Neural cell (in vitro differentiated cells): ENCODE data around the gene CDRT4. TPM values are rescaled to one million over a fixed set of nuclear protein-coding genes. Genes with fewer than 3 reads are reported as not detected.

Source experiments
- H2AFZ ChIP-seq: fragments of 200-600, 300-800 bp; sonication (generic), shearing (Covaris generic); 2 replicates; pipeline ENCODE4 v1.6.0; 2014; ENCODE audit warnings: low read depth, mild to moderate bottlenecking, antibody characterized with exemption, low read length, moderate library complexity
- H3F3A ChIP-seq: fragments of 200-600 bp; shearing (Covaris generic); 2 replicates; pipeline ENCODE4 v1.6.1; 2016; ENCODE audit warnings: mild to moderate bottlenecking, moderate library complexity, mixed read lengths, antibody characterized with exemption, low read length; ENCODE audit not compliant: insufficient read depth, poor library complexity, severe bottlenecking
- H3K27ac ChIP-seq: fragments of 200-600, 300-800 bp; sonication (generic), shearing (Covaris generic); 2 replicates; pipeline ENCODE4 v1.5.1; 2014; ENCODE audit warnings: mild to moderate bottlenecking, low read length, moderate library complexity
- H3K27me3 ChIP-seq: fragments of 300-800, 200-600 bp; sonication (generic), shearing (Covaris generic); 2 replicates; pipeline ENCODE4 v1.6.0; 2014; ENCODE audit warnings: mild to moderate bottlenecking, low read depth, low read length, moderate library complexity; ENCODE audit not compliant: insufficient read depth
- H3K36me3 ChIP-seq: fragments of 300-800, 200-600 bp; sonication (generic), shearing (Covaris generic); 2 replicates; pipeline ENCODE4 v1.5.1; 2014; ENCODE audit warnings: mild to moderate bottlenecking, antibody characterized with exemption, low read length, moderate library complexity; ENCODE audit not compliant: insufficient read depth
- H3K4me2 ChIP-seq: fragments of 300-800, 200-600 bp; sonication (generic), shearing (Covaris generic); 2 replicates; pipeline ENCODE4 v1.6.0; 2014; ENCODE audit warnings: mild to moderate bottlenecking, low read length
- H3K4me3 ChIP-seq: fragments of 300-800, 200-600 bp; sonication (generic), shearing (Covaris generic); 2 replicates; pipeline ENCODE4 v1.5.1; 2014; ENCODE audit warnings: mild to moderate bottlenecking, low read length, moderate library complexity
- H3K79me2 ChIP-seq: fragments of 200-600 bp; shearing (Covaris generic); replicated peaks from 2 replicates; pipeline ENCODE4 v1.6.0; 2014; ENCODE audit warnings: mild to moderate bottlenecking, low read length, moderate library complexity; ENCODE audit not compliant: insufficient read depth
- H3K9ac ChIP-seq: fragments of 300-800, 200-600 bp; sonication (generic), shearing (Covaris generic); 2 replicates; pipeline ENCODE4 v1.6.1; 2016; ENCODE audit warnings: mild to moderate bottlenecking, low read length, mixed read lengths
- H3K9me2 ChIP-seq: fragments of 200-600 bp; shearing (Covaris generic); 2 replicates; pipeline ENCODE4 v1.6.1; 2016; ENCODE audit warnings: mild to moderate bottlenecking, low read length, mixed read lengths; ENCODE audit not compliant: insufficient read depth
- H3K9me3 ChIP-seq: fragments of 200-600, 300-800 bp; sonication (generic), shearing (Covaris generic); 2 replicates; pipeline ENCODE4 v1.6.1; 2016; ENCODE audit warnings: mild to moderate bottlenecking, mixed run types, low read length, moderate library complexity, mixed read lengths
- H4K20me1 ChIP-seq: fragments of 200-600 bp; shearing (Covaris generic); 2 replicates; pipeline ENCODE4 v1.6.1; 2016; ENCODE audit warnings: mild to moderate bottlenecking, mixed run types; ENCODE audit not compliant: insufficient read depth
- CTCF ChIP-seq: fragments of 450-650 bp; IDR thresholded peaks from 2 replicates; pipeline ENCODE4 v1.5.1; 2014; ENCODE audit warnings: antibody characterized with exemption, mild to moderate bottlenecking, moderate library complexity; ENCODE audit not compliant: poor library complexity, severe bottlenecking
- EP300 ChIP-seq: fragments of 450-650 bp; conservative IDR thresholded peaks from 2 replicates; pipeline ENCODE4 v1.6.1; 2014; ENCODE audit warnings: antibody characterized with exemption, mild to moderate bottlenecking, moderate library complexity; ENCODE audit not compliant: poor library complexity, severe bottlenecking
- EZH2 ChIP-seq: fragments of 200-600, 300-800 bp; shearing (Covaris generic), sonication (generic); IDR thresholded peaks from 2 replicates; pipeline ENCODE4 v1.6.1; 2014; ENCODE audit warnings: antibody characterized with exemption, low read length, borderline replicate concordance, mild to moderate bottlenecking; ENCODE audit not compliant: insufficient read depth, poor library complexity, severe bottlenecking
- MXI1 ChIP-seq: fragments of 450-650 bp; conservative IDR thresholded peaks from 2 replicates; pipeline ENCODE4 v1.6.1; 2014; ENCODE audit warnings: antibody characterized with exemption, mild to moderate bottlenecking; ENCODE audit not compliant: poor library complexity, severe bottlenecking
- POLR2AphosphoS5 ChIP-seq: IDR thresholded peaks from 2 replicates; pipeline ENCODE4 v1.6.1; 2012
- RAD21 ChIP-seq: fragments of 450-650 bp; conservative IDR thresholded peaks from 2 replicates; pipeline ENCODE4 v1.6.1; 2014; ENCODE audit warnings: antibody characterized with exemption, mild to moderate bottlenecking, moderate library complexity
- REST ChIP-seq: IDR thresholded peaks from 2 replicates; pipeline ENCODE4 v1.6.1; 2012; ENCODE audit warnings: borderline replicate concordance
- SMC3 ChIP-seq: fragments of 450-650 bp; conservative IDR thresholded peaks from 2 replicates; pipeline ENCODE4 v1.6.1; 2014; ENCODE audit warnings: antibody characterized with exemption, mild to moderate bottlenecking, moderate library complexity; ENCODE audit not compliant: poor library complexity
- TAF1 ChIP-seq: IDR thresholded peaks from 2 replicates; pipeline ENCODE4 v1.6.1; 2012; ENCODE audit warnings: low read depth
- polyA plus RNA-seq: library from polyadenylated mRNA; depleted of rRNA; stranded (reverse); fragments of >200 nt; gene quantifications from 2 replicates; pipeline ENCODE4 v1.2.3, GENCODE V29; 2014

The CDRT4 gene
- polyA plus RNA-seq, 1 donor from 2014 or later = 22.5 TPM

GRCh38 chr17:15453246-15453645 lies 14.2 kb downstream of the CDRT4 start:
- Histone ChIP-seq H3K27ac (no peak overlapping the region), H3K4me2 (no peak overlapping the region)
- TF ChIP-seq RAD21 (no peak), REST (no peak), SMC3 (no peak), MXI1 (no peak), CTCF (no peak), POLR2AphosphoS5 (no peak), TAF1 (no peak), EZH2 (no peak), EP300 (no peak)

GRCh38 chr17:15452746-15453145 lies 14.7 kb downstream of the CDRT4 start:
- H3K27ac ChIP-seq = no peak overlapping the region
- H2AFZ ChIP-seq = no peak overlapping the region
- TF ChIP-seq RAD21 (no peak), TAF1 (no peak), MXI1 (no peak), EZH2 (no peak), CTCF (no peak), EP300 (no peak), SMC3 (no peak), POLR2AphosphoS5 (no peak), REST (no peak)
- H3K27me3 ChIP-seq = no peaks in the 10 kb centered on the region
- no peak overlapping the region for H3K4me3 ChIP-seq
- H3K9ac ChIP-seq = no peak overlapping the region
- no peak overlapping the region for H3K4me2 ChIP-seq
- no peaks in the 10 kb centered on the region for H3K79me2 ChIP-seq
- no peaks in the 10 kb centered on the region for H3F3A ChIP-seq
- H3K9me3 ChIP-seq = no peaks in the 10 kb centered on the region
- peaks cover 6% of the 10 kb centered on the region for H3K36me3 ChIP-seq
- H3K9me2 ChIP-seq = no peaks in the 10 kb centered on the region
- H4K20me1 ChIP-seq = no peaks in the 10 kb centered on the region

More at GRCh38 chr17:15453246-15453645, 14.2 kb downstream of the CDRT4 start:
- Histone ChIP-seq H3K36me3 (peaks cover 6% of the 10 kb centered on the region), H3F3A (no peaks in the 10 kb centered on the region), H2AFZ (no peak overlapping the region), H3K79me2 (no peaks in the 10 kb centered on the region), H3K9ac (no peak overlapping the region), H3K4me3 (no peak overlapping the region), H3K27me3 (no peaks in the 10 kb centered on the region), H3K9me2 (no peaks in the 10 kb centered on the region), H3K9me3 (no peaks in the 10 kb centered on the region), H4K20me1 (no peaks in the 10 kb centered on the region)
